Stomach smooth muscle (tissue), 2 donors: ENCODE measurements around the gene PNKD.
A peak's percentile ranks its signal among the peaks of the same experiment; 100 is the strongest.

Source experiments
- H3K27ac ChIP-seq: one replicate; pipeline ENCODE4 v1.7.0; 2013; ENCODE audit warnings: mild to moderate bottlenecking, low read length, inconsistent platforms
- H3K27me3 ChIP-seq, 2 donors: one replicate each; pipeline ENCODE4 v1.7.0; 2013; ENCODE audit warnings: low read length in 2 of 2; ENCODE audit not compliant: insufficient read depth in 2 of 2, control insufficient read depth in 1 of 2
- H3K36me3 ChIP-seq, 2 donors: one replicate each; pipeline ENCODE4 v1.7.0; 2013; ENCODE audit warnings: low read length in 2 of 2; ENCODE audit not compliant: control insufficient read depth in 2 of 2, insufficient read depth in 2 of 2
- H3K4me1 ChIP-seq: one replicate; pipeline ENCODE4 v1.7.0; 2013; ENCODE audit warnings: low read length; ENCODE audit not compliant: control insufficient read depth, insufficient read depth
- H3K4me3 ChIP-seq, 2 donors: one replicate each; pipeline ENCODE4 v1.7.0; 2013; ENCODE audit warnings: low read length in 2 of 2
- H3K9ac ChIP-seq, 2 donors: one replicate each; pipeline ENCODE4 v1.7.0; 2013; ENCODE audit warnings: low read length in 2 of 2, mild to moderate bottlenecking in 1 of 2
- H3K9me3 ChIP-seq, 2 donors: one replicate each; pipeline ENCODE4 v1.7.0; 2013; ENCODE audit warnings: low read length in 2 of 2; ENCODE audit not compliant: control insufficient read depth in 2 of 2
- donor health status: healthy.
- donor health status: Pancreatic carcinoma.

PNKD gene

GRCh38 chr2:218282173-218282991, 12.1 kb downstream of the PNKD start:
- Histone ChIP-seq H3K36me3 (peaks cover 32% of the 10 kb centered on the region in 2 donors), H3K27ac (peak overlapping the region; percentile 98), H3K9ac (peak overlapping the region; percentile 64 to 73), H3K27me3 (no peaks in the 10 kb centered on the region), H3K9me3 (no peaks in the 10 kb centered on the region), H3K4me3 (peak overlapping the region; percentile 33 to 49), H3K4me1 (peaks cover 76% of the 10 kb centered on the region)

- peak overlapping the region; percentile 26 to 61 for H3K4me3 ChIP-seq
- peaks cover 13% of the 10 kb centered on the region in 2 donors for H3K36me3 ChIP-seq
- peaks cover 75% of the 10 kb centered on the region for H3K4me1 ChIP-seq
- H3K9me3 ChIP-seq, result no peaks in the 10 kb centered on the region
- H3K27ac ChIP-seq, result peak overlapping the region; percentile 98
- no peaks in the 10 kb centered on the region for H3K27me3 ChIP-seq
- H3K9ac ChIP-seq, result peak overlapping the region; percentile 55 to 80
These were observed 13.9 kb downstream of the PNKD start for GRCh38 chr2:218284106-218284811.

- Histone ChIP-seq H3K27me3 (no peaks in the 10 kb centered on the region), H3K36me3 (no peaks in the 10 kb centered on the region), H3K9ac (peak overlapping the region; percentile 64 to 80), H3K4me1 (peaks cover 83% of the 10 kb centered on the region), H3K27ac (peak overlapping the region; percentile 98), H3K9me3 (no peaks in the 10 kb centered on the region), H3K4me3 (peak overlapping the region; percentile 50 to 77)
These were observed 15.3 kb downstream of the PNKD start for GRCh38 chr2:218285604-218286003.

GRCh38 chr2:218286570-218287459, 16.5 kb downstream of the PNKD start:
- no peaks in the 10 kb centered on the region for H3K36me3 ChIP-seq
- H3K4me3 ChIP-seq, result peak overlapping the region; percentile 50 to 77
- no peaks in the 10 kb centered on the region for H3K9me3 ChIP-seq
- peaks cover 82% of the 10 kb centered on the region for H3K4me1 ChIP-seq
- no peaks in the 10 kb centered on the region for H3K27me3 ChIP-seq
- peak overlapping the region; percentile 80 to 96 for H3K9ac ChIP-seq
- peak overlapping the region; percentile 98 for H3K27ac ChIP-seq

GRCh38 chr2:218289639-218290315, 19.5 kb downstream of the PNKD start:
- Histone ChIP-seq H3K4me1 (peaks cover 52% of the 10 kb centered on the region), H3K4me3 (peak overlapping the region; percentile 74 to 90), H3K9ac (peak overlapping the region; percentile 47 to 89), H3K36me3 (no peaks in the 10 kb centered on the region), H3K27me3 (no peaks in the 10 kb centered on the region), H3K27ac (peak overlapping the region; percentile 92), H3K9me3 (no peaks in the 10 kb centered on the region)

- no peaks in the 10 kb centered on the region for H3K27me3 ChIP-seq
- H3K9ac ChIP-seq, result peak overlapping the region; percentile 89 to 92
- no peaks in the 10 kb centered on the region for H3K36me3 ChIP-seq
- peaks cover 44% of the 10 kb centered on the region for H3K4me1 ChIP-seq
- H3K9me3 ChIP-seq, result no peaks in the 10 kb centered on the region
- H3K4me3 ChIP-seq, result peak overlapping the region; percentile 74 to 90
- H3K27ac ChIP-seq, result peak overlapping the region; percentile 92
These were observed 20.3 kb downstream of the PNKD start for GRCh38 chr2:218290316-218291261.

- Histone ChIP-seq H3K9ac (peak overlapping the region; percentile 89 to 92), H3K27ac (peak overlapping the region; percentile 92), H3K4me3 (peak overlapping the region; percentile 74 to 90), H3K4me1 (peaks cover 35% of the 10 kb centered on the region), H3K27me3 (no peaks in the 10 kb centered on the region), H3K36me3 (no peaks in the 10 kb centered on the region), H3K9me3 (no peaks in the 10 kb centered on the region)
These were observed 21.2 kb downstream of the PNKD start for GRCh38 chr2:218291318-218292047.

GRCh38 chr2:218292048-218293014, 22.0 kb downstream of the PNKD start, which contains the start of gene TMBIM1:
Gene TMBIM1 (minus strand): TSS chr2:218292503. CDS start chr2:218282141, 10,362 bp downstream.
- Histone ChIP-seq H3K9me3 (no peaks in the 10 kb centered on the region), H3K36me3 (no peaks in the 10 kb centered on the region), H3K9ac (peak within 1 kb of the TSS; percentile 89 to 92), H3K27me3 (no peaks in the 10 kb centered on the region), H3K4me1 (peaks cover 28% of the 10 kb centered on the region), H3K4me3 (peak within 1 kb of the TSS; percentile 74 to 90), H3K27ac (peak within 1 kb of the TSS; percentile 92)
